Measurements from ENCODE around the gene STYX.

DNA sequence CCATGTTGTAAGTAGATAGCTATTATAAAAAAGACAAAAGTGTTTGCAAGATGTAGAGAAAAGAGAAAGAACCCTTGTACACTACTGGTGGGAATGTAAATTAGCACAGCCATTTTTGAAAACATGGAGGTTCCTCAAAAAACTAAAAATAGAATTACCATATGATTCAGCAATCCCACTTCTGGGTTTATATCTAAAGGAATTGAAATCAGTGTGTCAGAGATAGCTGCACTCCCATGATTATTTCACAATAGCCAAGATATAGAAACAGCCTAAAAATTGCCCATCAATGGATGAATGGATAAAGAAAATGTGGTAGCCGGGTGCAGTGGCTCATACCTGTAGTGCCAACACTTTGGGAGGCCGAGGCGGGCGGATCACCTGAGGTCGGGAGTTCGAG lies 13.8 kb upstream of the STYX start:
- TF ChIP-seq SUZ12 (IDR thresholded peaks at IDR 0.05; ENCODE audit: extremely low read depth, insufficient read depth, insufficient read length) (no peak), YY1 (IDR thresholded peaks at IDR 0.05; ENCODE audit: insufficient read depth, insufficient read length) (no peak)

Measured in NT2/D1 (cell line).